HEK293T (cell line): ENCODE measurements around the gene CDK5RAP2.

Experiments used
- ARNT ChIP-seq: fragments of 450-650 bp; IDR thresholded peaks from 2 replicates; pipeline ENCODE4 v1.6.1; 2017; ENCODE audit warnings: mild to moderate bottlenecking
- BHLHE40 ChIP-seq: fragments of 450-650 bp; IDR thresholded peaks from 2 replicates; pipeline ENCODE4 v1.6.1; 2016; ENCODE audit warnings: mild to moderate bottlenecking, moderate library complexity, borderline replicate concordance
- CTBP1 ChIP-seq: fragments of 450-650 bp; IDR thresholded peaks from 2 replicates; pipeline ENCODE4 v1.6.1; 2016; ENCODE audit warnings: borderline replicate concordance
- ELF4 ChIP-seq: fragments of 450-650 bp; IDR thresholded peaks from 2 replicates; pipeline ENCODE4 v1.6.1; 2017; ENCODE audit warnings: antibody characterized with exemption
- FOXA1 ChIP-seq: fragments of 450-650 bp; IDR thresholded peaks from 2 replicates; pipeline ENCODE4 v1.6.1; 2016; ENCODE audit warnings: mild to moderate bottlenecking
- FOXK2 ChIP-seq: fragments of 450-650 bp; IDR thresholded peaks from 2 replicates; pipeline ENCODE4 v1.6.1; 2016; ENCODE audit warnings: mild to moderate bottlenecking
- HDGF ChIP-seq: fragments of 450-650 bp; IDR thresholded peaks from 2 replicates; pipeline ENCODE4 v1.6.1; 2017; ENCODE audit warnings: antibody characterized with exemption, borderline replicate concordance
- L3MBTL2 ChIP-seq: fragments of 450-650 bp; conservative IDR thresholded peaks from 2 replicates; pipeline ENCODE4 v1.6.1; 2016; ENCODE audit warnings: mild to moderate bottlenecking
- SP1 ChIP-seq: fragments of 450-650 bp; IDR thresholded peaks from 2 replicates; pipeline ENCODE4 v1.6.1; 2017
- SUZ12 ChIP-seq: fragments of 450-650 bp; IDR thresholded peaks from 2 replicates; pipeline ENCODE4 v1.6.1; 2016; ENCODE audit warnings: mild to moderate bottlenecking
- TARDBP ChIP-seq: fragments of 450-650 bp; IDR thresholded peaks from 2 replicates; pipeline ENCODE4 v1.6.1; 2016

DNA sequence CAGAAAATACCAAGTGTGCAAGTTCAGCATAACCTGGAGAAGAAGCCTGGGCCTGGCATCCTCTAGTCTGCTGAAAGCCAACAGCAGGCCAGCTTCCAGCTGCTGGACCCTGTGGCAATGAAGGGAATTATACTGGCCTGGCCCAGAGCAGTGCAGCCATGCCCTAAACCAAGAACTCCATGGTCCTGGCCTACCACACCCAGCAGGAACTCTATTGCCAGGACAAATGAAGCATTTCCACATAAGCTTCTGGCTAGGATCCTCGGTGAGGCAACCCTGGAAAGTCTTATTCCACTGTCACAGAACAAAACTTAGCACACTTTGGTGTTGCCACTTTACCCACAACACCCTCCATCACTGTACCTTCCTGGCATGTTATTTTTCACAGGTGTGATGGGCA, 35.5 kb downstream of the CDK5RAP2 start:
- TF ChIP-seq L3MBTL2 = no peak
- no peak for TF ChIP-seq FOXK2
- TF ChIP-seq ARNT = no peak
- TF ChIP-seq BHLHE40 = no peak
- no peak for TF ChIP-seq ELF4
- TF ChIP-seq TARDBP = no peak
- no peak for TF ChIP-seq SP1
- TF ChIP-seq SUZ12 = no peak
- TF ChIP-seq HDGF = no peak
- TF ChIP-seq CTBP1 = no peak
- TF ChIP-seq FOXA1 = no peak
